A172 (cell line): ENCODE measurements around the gene CABLES1. TPM values are rescaled to one million over a fixed set of nuclear protein-coding genes. Genes with fewer than 3 reads are reported as not detected.

ENCODE experiments used
- DNase-seq: peaks from one replicate; pipeline ENCODE4 v3.0.0-alpha.2; 2015; ENCODE audit warnings: low spot score
- total RNA-seq: library from RNA; depleted of rRNA; stranded (reverse); fragments of >200 nt; shearing (Covaris generic); gene quantifications from 2 replicates; pipeline ENCODE4 v1.2.3, GENCODE V29; 2014

The CABLES1 gene
- total RNA-seq, 1 experiment from 2014 or later: 11.3 TPM

GRCh38 chr18:23211146-23211545, 75.9 kb downstream of the CABLES1 start:
- DNase-seq: no peak

DNA sequence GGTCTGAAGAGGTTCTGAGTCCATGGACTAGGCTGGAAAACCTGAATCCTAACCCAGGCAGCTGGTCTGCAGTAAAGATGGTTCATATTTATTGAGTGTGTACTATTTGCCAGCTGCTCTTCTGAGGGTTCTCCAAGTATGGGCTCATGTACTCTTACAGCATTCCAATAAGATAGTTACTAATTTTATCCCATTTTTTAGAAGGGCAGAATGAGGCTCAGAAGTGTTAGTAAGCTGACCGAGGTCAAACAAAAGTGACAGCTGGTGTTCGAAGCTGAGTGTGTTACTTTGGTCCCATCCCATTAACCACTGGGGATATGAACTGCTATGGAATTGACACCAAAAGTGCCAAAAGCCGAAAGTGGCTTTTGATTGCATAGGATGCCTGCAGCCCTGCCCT, 76.9 kb downstream of the CABLES1 start:
- no peak for DNase-seq

DNA sequence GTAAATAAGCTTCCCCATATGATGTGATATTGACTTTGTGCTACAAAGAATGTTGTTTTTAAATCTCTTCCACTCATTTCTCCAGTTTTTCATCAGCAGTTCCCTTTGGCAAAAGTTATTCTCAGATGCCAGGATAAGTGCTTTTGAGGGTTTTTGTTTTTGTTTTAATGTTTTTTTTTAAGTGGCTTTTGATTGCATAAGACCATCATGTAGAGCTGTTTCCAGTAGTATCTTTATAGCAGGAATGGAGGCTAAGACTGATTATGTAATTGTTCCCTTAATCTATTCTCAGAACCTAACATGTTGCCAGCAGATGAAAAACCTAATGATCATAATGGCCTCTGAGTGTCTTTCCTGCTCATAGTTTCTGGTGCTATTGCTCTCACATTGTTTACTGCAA, 77.9 kb downstream of the CABLES1 start:
- no peak for DNase-seq

GRCh38 chr18:23217781-23218180, 82.5 kb downstream of the CABLES1 start:
- DNase-seq: no peak

- no peak for DNase-seq
Measured at GRCh38 chr18:23220355-23220754, 85.1 kb downstream of the CABLES1 start.

DNA sequence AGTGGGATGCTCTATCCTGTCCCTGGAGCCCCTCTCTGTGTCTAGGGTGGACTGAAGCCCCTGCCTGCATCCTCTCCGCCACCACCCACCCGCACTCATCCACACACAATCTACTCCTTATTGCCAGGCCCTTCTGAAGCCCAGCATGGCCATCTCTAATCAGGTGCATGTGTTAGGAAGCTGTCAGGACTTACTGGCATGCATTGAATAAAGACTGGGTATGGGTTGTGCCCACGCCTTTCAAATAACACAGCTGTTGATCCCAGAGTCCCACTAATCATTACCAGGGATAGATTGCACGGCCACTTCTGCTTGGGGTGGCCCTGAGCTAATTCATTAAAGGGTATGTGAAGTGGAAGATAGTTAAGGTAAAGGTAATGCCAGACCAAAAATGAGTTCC, 88.4 kb downstream of the CABLES1 start:
- no peak for DNase-seq

GRCh38 chr18:23225503-23225902, 90.2 kb downstream of the CABLES1 start:
- DNase-seq: peak; percentile 89

GRCh38 chr18:23226391-23226790, 91.1 kb downstream of the CABLES1 start:
- no peak for DNase-seq

- DNase-seq: peak; percentile 76
Measured at GRCh38 chr18:23226930-23227725, 91.8 kb downstream of the CABLES1 start.

- no peak for DNase-seq
Measured at GRCh38 chr18:23227726-23228070, 92.4 kb downstream of the CABLES1 start.

- DNase-seq: peak; percentile 38
Measured at GRCh38 chr18:23228102-23229061, 93.1 kb downstream of the CABLES1 start.

- DNase-seq: no peak
Measured at GRCh38 chr18:23229472-23229871, 94.2 kb downstream of the CABLES1 start.

DNA sequence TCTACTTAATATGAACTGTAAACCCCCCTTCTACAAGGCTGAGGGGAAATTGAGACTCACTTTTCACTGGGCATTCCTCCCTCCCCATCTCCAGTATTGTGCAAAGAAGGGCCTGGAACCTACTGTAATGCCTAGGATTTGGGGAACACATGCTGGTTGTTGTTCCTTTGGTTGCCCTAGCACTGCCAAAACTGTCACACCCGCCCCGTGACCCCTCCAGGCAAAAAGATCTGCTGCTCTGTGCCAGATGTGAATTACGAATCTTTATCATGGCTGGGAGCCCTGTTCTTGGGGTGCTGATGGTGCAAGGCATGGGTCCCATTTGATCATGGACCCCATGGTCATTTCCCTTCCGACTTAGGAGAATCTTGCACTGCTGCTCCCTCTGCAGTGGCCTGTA, 95.4 kb downstream of the CABLES1 start:
- DNase-seq: no peak

DNA sequence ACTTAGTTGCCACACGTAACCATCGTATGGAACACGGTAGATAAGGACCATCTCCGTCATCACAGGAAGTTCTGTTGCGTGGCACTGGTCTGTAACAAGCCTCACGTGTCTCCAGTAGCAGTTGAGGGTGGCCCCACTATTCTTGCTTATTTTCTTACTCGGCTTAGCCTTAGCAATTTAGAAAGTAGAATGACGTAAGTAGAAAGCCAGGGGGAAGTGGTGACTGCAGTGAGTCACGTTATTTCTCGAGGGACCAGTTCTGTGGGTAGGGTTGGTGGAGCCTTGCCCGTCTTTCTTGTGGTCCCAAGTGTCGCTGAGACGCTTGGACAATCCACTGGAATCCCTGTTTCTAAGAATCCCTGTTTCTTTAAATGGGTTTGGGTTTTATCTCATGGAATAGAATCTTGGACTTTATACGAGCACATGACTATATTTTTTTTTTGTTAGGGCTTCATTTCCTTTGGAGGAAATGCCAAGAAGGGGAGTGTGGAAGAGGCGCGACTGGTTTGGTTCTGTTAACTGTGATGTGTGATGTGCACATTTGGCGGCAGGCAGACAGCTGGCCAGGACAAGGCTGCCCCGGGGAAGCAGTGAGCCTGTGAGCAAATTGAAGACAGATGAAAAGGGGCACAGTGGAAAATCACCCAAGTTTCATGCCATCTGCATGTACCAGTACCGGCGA, 96.2 kb downstream of the CABLES1 start:
- peak; percentile 94 for DNase-seq

DNA sequence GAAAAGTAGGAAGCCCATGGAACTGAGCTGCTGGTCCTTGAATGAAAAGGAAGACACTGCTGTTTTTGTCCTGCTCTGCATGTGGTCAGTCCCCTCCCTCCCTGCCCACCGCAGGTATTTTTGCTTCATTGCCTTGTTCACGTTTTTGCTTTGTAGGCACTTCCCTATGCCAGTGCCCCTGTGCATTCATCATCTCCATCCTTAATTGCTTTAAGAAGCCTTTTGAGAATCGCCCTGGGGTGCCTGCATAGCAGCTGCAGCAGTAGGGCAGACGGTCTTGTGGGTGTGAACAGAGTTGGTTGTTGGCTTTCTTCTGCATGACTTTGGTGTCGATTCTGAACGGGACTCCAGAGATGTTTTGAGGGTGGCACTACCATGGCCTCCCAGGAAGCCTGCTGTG, 97.0 kb downstream of the CABLES1 start:
- DNase-seq: no peak

DNA sequence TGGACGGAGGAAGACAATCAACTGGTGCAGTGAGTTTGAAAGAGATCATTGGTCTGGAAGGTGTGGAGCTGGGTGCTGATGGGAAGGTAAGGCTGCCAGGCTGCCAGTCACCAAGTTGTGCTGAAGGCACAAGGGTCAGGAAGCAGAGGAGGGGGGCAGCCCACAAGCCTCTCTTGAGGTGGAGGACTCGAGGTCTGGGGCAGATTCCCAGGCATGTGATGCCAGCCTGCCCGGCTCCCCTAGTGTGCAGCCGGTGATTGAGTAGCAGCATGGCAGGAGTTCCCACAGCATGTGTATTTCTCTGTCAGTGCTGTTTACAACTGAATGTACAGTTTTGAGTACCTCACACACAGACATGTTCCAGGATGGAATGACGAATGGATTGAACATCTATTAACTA, 99.3 kb downstream of the CABLES1 start:
- no peak for DNase-seq

GRCh38 chr18:23235336-23235735, 100.1 kb downstream of the CABLES1 start:
- DNase-seq: no peak

GRCh38 chr18:23235860-23236259, 100.6 kb downstream of the CABLES1 start:
- no peak for DNase-seq

GRCh38 chr18:23236876-23237468, 101.7 kb downstream of the CABLES1 start:
- no peak for DNase-seq

GRCh38 chr18:23237524-23238151, 102.4 kb downstream of the CABLES1 start:
- DNase-seq: no peak

DNA sequence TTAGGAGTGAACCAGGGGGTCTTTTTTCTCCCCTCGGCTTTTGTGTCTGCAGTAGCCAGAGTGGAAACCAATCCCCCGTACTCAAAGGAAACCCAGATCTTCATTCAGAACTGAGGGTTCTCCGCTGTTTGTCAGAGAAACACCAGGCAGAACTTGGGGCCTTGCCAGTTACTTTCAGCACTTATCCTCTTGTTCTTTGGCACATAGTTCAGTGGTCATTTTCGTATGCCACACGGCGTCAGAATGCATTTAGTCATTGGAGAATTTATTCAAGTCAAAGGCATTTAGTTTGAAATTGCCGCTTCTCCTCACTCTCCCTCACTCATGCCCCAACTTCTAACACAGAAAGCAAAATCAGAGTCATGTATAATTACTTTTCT, 102.9 kb downstream of the CABLES1 start:
- peak; percentile 52 for DNase-seq
